Endothelial cell of umbilical vein (primary cell): Measurements from ENCODE around the gene SUPT4H1. TPM values are rescaled to one million over a fixed set of nuclear protein-coding genes. Genes with fewer than 3 reads are reported as not detected.

Experiments
- BruUV-seq: library from RNA; stranded (reverse); fragments of 400-500 nt; replicated peaks from 2 replicates; lab custom pipeline; 2021; lab: Mats Ljungman, UMichigan
- CTCF ChIA-PET: fragments of 300-600, 350-600 bp; sonication (Branson Sonifier 250); formaldehyde crosslinking; loops from one replicate; lab custom pipeline; 2021; ENCODE audit warnings: antibody characterized with exemption, inconsistent platforms; lab: Charles Lee
- POLR2A ChIA-PET: fragments of 300-600, 350-600 bp; sonication (Branson Sonifier 250); formaldehyde crosslinking; loops from one replicate; lab custom pipeline; 2021; ENCODE audit warnings: antibody characterized with exemption, inconsistent platforms; lab: Charles Lee
- DNase-seq: peaks from one replicate; pipeline ENCODE4 v3.0.0-alpha.2; 2011; ENCODE audit warnings: low read depth, low spot score
- FAIRE-seq: peaks from 2 replicates; lab custom pipeline; 2011; peaks lifted over from hg19 to GRCh38; lab: Jason Lieb, UNC
- H2AFZ ChIP-seq: 2 replicates; pipeline ENCODE4 v1.6.0; 2012; ENCODE audit warnings: low read depth, low read length, control low read depth, inconsistent platforms
- H3K27ac ChIP-seq: 2 replicates; pipeline ENCODE4 v1.5.1; 2011; ENCODE audit warnings: low read depth, mild to moderate bottlenecking, control low read depth, low read length, moderate library complexity; ENCODE audit not compliant: insufficient read depth
- H3K27me3 ChIP-seq, 2 experiments: 2 replicates each; pipeline versions ENCODE4 v1.6.0 to v1.6.1; 2011; ENCODE audit warnings: low read length in 2 of 2, mixed read lengths in 1 of 2; ENCODE audit not compliant: control insufficient read depth in 2 of 2, insufficient read depth in 2 of 2
- H3K36me3 ChIP-seq, 2 experiments: 2 replicates in 1 of 2; 3 replicates in 1 of 2; pipeline ENCODE4 v1.5.1; 2011; ENCODE audit warnings: low read length in 2 of 2, mild to moderate bottlenecking in 1 of 2, moderate library complexity in 1 of 2; ENCODE audit not compliant: control insufficient read depth in 2 of 2, insufficient read depth in 2 of 2; ENCODE audit errors: extremely low read depth in 1 of 2
- H3K4me1 ChIP-seq: 3 replicates; pipeline ENCODE4 v1.5.1; 2011; ENCODE audit warnings: mild to moderate bottlenecking, low read length; ENCODE audit not compliant: control insufficient read depth, insufficient read depth; ENCODE audit errors: extremely low read depth
- H3K4me2 ChIP-seq: 2 replicates; pipeline ENCODE4 v1.6.1; 2011; ENCODE audit warnings: low read length, control low read depth, mixed read lengths; ENCODE audit not compliant: insufficient read depth
- H3K4me3 ChIP-seq, 3 experiments: fragments of 200-600 bp in 1 of 3; sonication (generic), shearing (Covaris generic) in 1 of 3; replicated peaks in 1 of 3; 2 replicates each; pipeline ENCODE4 v1.5.1; 2011 to 2016; ENCODE audit warnings: control low read depth in 3 of 3, low read length in 3 of 3, mild to moderate bottlenecking in 2 of 3, inconsistent platforms in 1 of 3, low read depth in 1 of 3, moderate library complexity in 1 of 3; ENCODE audit not compliant: insufficient read depth in 1 of 3
- H3K79me2 ChIP-seq: 2 replicates; pipeline ENCODE4 v1.6.0; 2012; ENCODE audit warnings: low read length, inconsistent platforms; ENCODE audit not compliant: control insufficient read depth, insufficient read depth
- H3K9ac ChIP-seq: replicated peaks from 2 replicates; pipeline ENCODE3; 2011; ENCODE audit warnings: low read length, control low read depth; ENCODE audit not compliant: insufficient read depth; ENCODE audit errors: extremely low read depth
- H3K9me1 ChIP-seq: replicated peaks from 3 replicates; pipeline ENCODE4 v1.6.0; 2011; ENCODE audit warnings: mild to moderate bottlenecking, low read length; ENCODE audit not compliant: control insufficient read depth, insufficient read depth; ENCODE audit errors: extremely low read depth
- H3K9me3 ChIP-seq: replicated peaks from 2 replicates; pipeline ENCODE4 v1.5.1; 2012; ENCODE audit warnings: low read length, inconsistent platforms; ENCODE audit not compliant: control insufficient read depth, insufficient read depth
- H4K20me1 ChIP-seq: replicated peaks from 2 replicates; pipeline ENCODE3; 2011; ENCODE audit warnings: mild to moderate bottlenecking, low read length; ENCODE audit not compliant: control insufficient read depth, insufficient read depth; ENCODE audit errors: extremely low read depth
- EZH2 ChIP-seq: IDR thresholded peaks from 2 replicates; pipeline ENCODE4 v1.6.1; 2012; ENCODE audit warnings: borderline replicate concordance, low read depth, mild to moderate bottlenecking, moderate library complexity, low read length, inconsistent platforms; ENCODE audit not compliant: severe bottlenecking
- FOS ChIP-seq: IDR thresholded peaks from 2 replicates; pipeline ENCODE4 v1.6.1; 2011; ENCODE audit warnings: mild to moderate bottlenecking, low read length, moderate library complexity, borderline replicate concordance; ENCODE audit not compliant: insufficient read depth
- GATA2 ChIP-seq: IDR thresholded peaks from 2 replicates; pipeline ENCODE4 v1.7.0; 2011; ENCODE audit warnings: low read depth, mild to moderate bottlenecking, moderate library complexity, mixed read lengths, low read length; ENCODE audit not compliant: insufficient read length, insufficient read depth
- JUN ChIP-seq: IDR thresholded peaks from 2 replicates; pipeline ENCODE4 v1.6.1; 2011; ENCODE audit warnings: borderline replicate concordance, low read depth; ENCODE audit not compliant: insufficient read length, insufficient read depth
- MYC ChIP-seq: IDR thresholded peaks from one replicate; pipeline ENCODE4 v1.6.1; 2011; ENCODE audit warnings: mild to moderate bottlenecking, low read depth, low read length
- POLR2A ChIP-seq: IDR thresholded peaks from 2 replicates; pipeline ENCODE4 v1.6.1; 2012; ENCODE audit warnings: low read depth, mild to moderate bottlenecking, control low read depth, low read length
- POLR2AphosphoS5 ChIP-seq: IDR thresholded peaks from 2 replicates; pipeline ENCODE4 v1.6.1; 2012; ENCODE audit warnings: low read depth, mild to moderate bottlenecking, control low read depth, low read length, moderate library complexity; ENCODE audit not compliant: insufficient read depth
- dilution Hi-C: fragments of 300-500 bp; cut with MboI; formaldehyde crosslinking; loops from one replicate; pipeline ENCODE4 v1.15.0; 2019; ENCODE audit warnings: low sequenced_read_pairs; ENCODE audit not compliant: extremely low pct_ligation_motif_present
- intact Hi-C: fragments of 100-400 bp; cut with micrococcal nuclease; formaldehyde crosslinking; loops from one replicate; pipeline ENCODE4 v1.10.0; 2022
- polyA plus RNA-seq, 4 experiments: library from polyadenylated mRNA; depleted of rRNA in 3 of 4; stranded (reverse) in 3 of 4; unstranded in 1 of 4; fragments of >200 nt; gene quantifications; 2 replicates each; pipeline versions ENCODE4 v1.2.1 to v1.2.3, GENCODE V29; 2011 to 2012; ENCODE audit warnings: missing spikeins in 1 of 4
- total RNA-seq: library from RNA; stranded (reverse); gene quantifications from 2 replicates; pipeline ENCODE4 v1.2.3, GENCODE V29; 2021
- TF ChIP-seq, protein P1 (sequence below): IDR thresholded peaks from 2 replicates; pipeline ENCODE4 v1.6.1; 2011; ENCODE audit not compliant: insufficient read depth, insufficient read length
- TF ChIP-seq, protein P2 (sequence below), 2 donors: IDR thresholded peaks; 1 replicate in 1 of 2; 2 replicates in 1 of 2; pipeline ENCODE4 v1.5.1; 2011; ENCODE audit warnings: low read length in 2 of 2, mild to moderate bottlenecking in 2 of 2, moderate library complexity in 2 of 2, control low read depth in 1 of 2, inconsistent platforms in 1 of 2, low read depth in 1 of 2; ENCODE audit not compliant: insufficient read depth in 1 of 2; ENCODE audit errors: extremely low read depth in 1 of 2

SUPT4H1 gene
- total and polyA plus RNA-seq, 2 donors (not counting 3 experiments of a cell fraction or from before 2014, with no cell fraction given) = 77.5 to 154 TPM

DNA sequence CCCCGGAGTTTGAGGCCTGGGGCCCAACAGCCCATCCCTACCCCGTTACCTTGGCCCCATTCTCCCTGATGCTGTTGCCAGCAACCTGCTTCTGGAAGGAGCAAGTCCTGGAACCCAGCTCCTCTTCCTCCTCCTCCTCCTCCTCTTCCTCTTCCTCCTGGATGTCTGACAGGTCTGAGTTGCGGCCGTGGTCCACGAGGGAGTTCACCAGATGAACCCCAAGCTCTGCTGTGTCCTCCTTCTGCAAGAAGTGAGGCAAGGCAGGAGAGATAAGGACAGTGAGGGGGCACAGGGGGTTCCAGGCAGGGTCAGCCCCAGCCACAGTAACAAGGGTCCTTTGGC, 42.1 kb downstream of the SUPT4H1 start:
- BruUV-seq = no TSS peak
- CTCF ChIA-PET = interaction anchor here (2.8 kb wide), 1 partner anchor 107 kb away, joined by 26 read pairs; the partner anchor contains the start of gene RNF43
- Histone ChIP-seq H2AFZ (no peak overlapping the region), H4K20me1 (no peaks in the 10 kb centered on the region), H3K9me3 (no peaks in the 10 kb centered on the region), H3K4me3 (no peak overlapping the region), H3K27me3 (no peaks in the 10 kb centered on the region), H3K36me3 (no peaks in the 10 kb centered on the region), H3K9me1 (no peaks in the 10 kb centered on the region), H3K27ac (no peak overlapping the region), H3K79me2 (no peaks in the 10 kb centered on the region), H3K4me1 (no peaks in the 10 kb centered on the region), H3K4me2 (no peak overlapping the region), H3K9ac (no peak overlapping the region)
- no peak for FAIRE-seq
- no peak for DNase-seq
- POLR2A ChIA-PET = no interaction called here
- intact Hi-C loops (no loop called here), dilution Hi-C loops (no loop called here)
- TF ChIP-seq JUN (no peak), EZH2 (no peak), GATA2 (no peak), POLR2AphosphoS5 (no peak), MYC (no peak), FOS (no peak), POLR2A (no peak)
- TF ChIP-seq, protein P1, sequence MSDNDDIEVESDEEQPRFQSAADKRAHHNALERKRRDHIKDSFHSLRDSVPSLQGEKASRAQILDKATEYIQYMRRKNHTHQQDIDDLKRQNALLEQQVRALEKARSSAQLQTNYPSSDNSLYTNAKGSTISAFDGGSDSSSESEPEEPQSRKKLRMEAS = no peak
- TF ChIP-seq, protein P2, sequence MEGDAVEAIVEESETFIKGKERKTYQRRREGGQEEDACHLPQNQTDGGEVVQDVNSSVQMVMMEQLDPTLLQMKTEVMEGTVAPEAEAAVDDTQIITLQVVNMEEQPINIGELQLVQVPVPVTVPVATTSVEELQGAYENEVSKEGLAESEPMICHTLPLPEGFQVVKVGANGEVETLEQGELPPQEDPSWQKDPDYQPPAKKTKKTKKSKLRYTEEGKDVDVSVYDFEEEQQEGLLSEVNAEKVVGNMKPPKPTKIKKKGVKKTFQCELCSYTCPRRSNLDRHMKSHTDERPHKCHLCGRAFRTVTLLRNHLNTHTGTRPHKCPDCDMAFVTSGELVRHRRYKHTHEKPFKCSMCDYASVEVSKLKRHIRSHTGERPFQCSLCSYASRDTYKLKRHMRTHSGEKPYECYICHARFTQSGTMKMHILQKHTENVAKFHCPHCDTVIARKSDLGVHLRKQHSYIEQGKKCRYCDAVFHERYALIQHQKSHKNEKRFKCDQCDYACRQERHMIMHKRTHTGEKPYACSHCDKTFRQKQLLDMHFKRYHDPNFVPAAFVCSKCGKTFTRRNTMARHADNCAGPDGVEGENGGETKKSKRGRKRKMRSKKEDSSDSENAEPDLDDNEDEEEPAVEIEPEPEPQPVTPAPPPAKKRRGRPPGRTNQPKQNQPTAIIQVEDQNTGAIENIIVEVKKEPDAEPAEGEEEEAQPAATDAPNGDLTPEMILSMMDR (IDR thresholded peaks at IDR 0.05; ENCODE audit: extremely low read depth in 1 of 2, insufficient read depth in 1 of 2, low read depth in 1 of 2, low read length in 2 of 2) = no peak
